GM23248 (cell line): Measurements from ENCODE around the gene EFR3B. TPM values are rescaled to one million over a fixed set of nuclear protein-coding genes. Genes with fewer than 3 reads are reported as not detected.
"Not testable (repeated sequence)": the region's sequence is repeated elsewhere in the genome, so short reads cannot be mapped to it uniquely, and the experiment has no call there.

Source experiments
- DNase-seq: peaks from one replicate; pipeline ENCODE4 v3.0.0-alpha.2; 2015
- H2AFZ ChIP-seq: fragments of 200-600 bp; sonication (generic); 2 replicates; pipeline ENCODE4 v1.6.1; 2016; ENCODE audit warnings: antibody characterized with exemption
- H3F3A ChIP-seq: fragments of 200-600 bp; sonication (generic); 2 replicates; pipeline ENCODE4 v1.6.1; 2016; ENCODE audit warnings: mild to moderate bottlenecking, antibody characterized with exemption, mixed run types; ENCODE audit not compliant: insufficient read depth
- H3K27ac ChIP-seq: fragments of 200-600 bp; sonication (generic); 2 replicates; pipeline ENCODE4 v1.5.1; 2016; ENCODE audit warnings: mild to moderate bottlenecking
- H3K27me3 ChIP-seq: fragments of 200-600 bp; sonication (generic); replicated peaks from 2 replicates; pipeline ENCODE4 v1.6.1; 2016; ENCODE audit warnings: mild to moderate bottlenecking; ENCODE audit not compliant: insufficient read depth
- H3K36me3 ChIP-seq: fragments of 200-600 bp; sonication (generic); 2 replicates; pipeline ENCODE4 v1.6.1; 2016; ENCODE audit warnings: low read depth, mild to moderate bottlenecking
- H3K4me1 ChIP-seq: fragments of 200-600 bp; sonication (generic); 2 replicates; pipeline ENCODE4 v1.6.1; 2016; ENCODE audit warnings: mild to moderate bottlenecking; ENCODE audit not compliant: insufficient read depth
- H3K4me2 ChIP-seq: fragments of 200-600 bp; sonication (generic); one replicate; pipeline ENCODE4 v1.6.1; 2016; ENCODE audit warnings: mild to moderate bottlenecking; ENCODE audit not compliant: unreplicated experiment
- H3K4me3 ChIP-seq: fragments of 200-600 bp; sonication (generic); 2 replicates; pipeline ENCODE4 v1.5.1; 2016; ENCODE audit warnings: mild to moderate bottlenecking
- H3K79me2 ChIP-seq: fragments of 200-600 bp; sonication (generic); 2 replicates; pipeline ENCODE4 v1.6.1; 2016; ENCODE audit warnings: mild to moderate bottlenecking; ENCODE audit not compliant: insufficient read depth
- H3K9ac ChIP-seq: fragments of 200-600 bp; sonication (generic); 2 replicates; pipeline ENCODE4 v1.6.1; 2016; ENCODE audit warnings: mild to moderate bottlenecking
- H3K9me2 ChIP-seq: fragments of 200-600 bp; sonication (generic); 2 replicates; pipeline ENCODE4 v1.6.1; 2016; ENCODE audit warnings: mixed run types, mild to moderate bottlenecking, moderate library complexity; ENCODE audit not compliant: insufficient read depth
- H3K9me3 ChIP-seq: fragments of 200-600 bp; sonication (generic); one replicate; pipeline ENCODE4 v1.6.1; 2017; ENCODE audit warnings: low read depth
- H4K20me1 ChIP-seq: fragments of 200-600 bp; sonication (generic); 2 replicates; pipeline ENCODE4 v1.6.0; 2016; ENCODE audit not compliant: insufficient read depth
- EZH2 ChIP-seq: fragments of 200-600 bp; sonication (generic); IDR thresholded peaks from 2 replicates; pipeline ENCODE4 v1.6.1; 2018; ENCODE audit warnings: antibody characterized with exemption, mild to moderate bottlenecking; ENCODE audit not compliant: insufficient read depth, poor library complexity, severe bottlenecking
- EZH2phosphoT487 ChIP-seq: fragments of 200-600 bp; sonication (generic); IDR thresholded peaks from 2 replicates; pipeline ENCODE4 v1.6.1; 2018; ENCODE audit warnings: antibody characterized with exemption, moderate library complexity, mild to moderate bottlenecking, low read depth; ENCODE audit not compliant: insufficient read depth
- WGBS, 2 experiments: methylation state at CpG; one replicate each; pipeline ENCODE4 v1.1.6; 2015 to 2017; ENCODE audit warnings: low lambda C conversion rate in 2 of 2, low coverage in 1 of 2; ENCODE audit errors: missing lambda C conversion rate in 2 of 2; 5-methylcytosine and 5-hydroxymethylcytosine counted together
- in situ Hi-C: fragments of 300-500 bp; cut with MboI; formaldehyde crosslinking; loops from 2 replicates; pipeline ENCODE4 v1.15.0; 2020
- polyA plus RNA-seq: library from polyadenylated mRNA; unstranded; fragments of >200 nt; fragmentation: Nextera tagmentation; extraction: Ambion mirVana; gene quantifications from 2 replicates; pipeline ENCODE4 v1.2.1, GENCODE V29; 2016
- total RNA-seq: library from RNA; depleted of rRNA; stranded (reverse); fragments of >200 nt; shearing (Covaris generic); gene quantifications from 2 replicates; pipeline ENCODE4 v1.2.3, GENCODE V29; 2014

EFR3B gene
- total and polyA plus RNA-seq, 2 experiments from 2014 or later, result 0.51 to 0.97 TPM

DNA sequence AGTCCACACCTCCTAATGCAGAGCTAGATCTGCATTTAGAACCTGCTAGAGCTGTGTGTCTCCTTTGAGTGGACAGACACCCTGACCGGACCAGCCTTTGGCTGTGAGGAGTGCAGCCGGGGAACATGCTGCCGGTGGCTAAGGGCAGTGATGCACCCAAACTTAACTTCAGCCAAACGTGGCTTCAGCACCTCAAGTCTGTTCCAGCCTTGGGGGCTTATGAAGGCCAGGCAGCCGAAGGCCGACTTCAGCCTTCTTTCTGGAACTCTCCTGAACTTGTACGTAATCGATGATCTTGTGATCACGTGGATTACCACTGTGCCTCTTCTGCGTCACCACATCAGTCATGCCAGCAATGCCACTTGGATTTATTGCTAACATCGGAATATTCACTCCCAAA is 77.4 kb downstream of the EFR3B start:
- Histone ChIP-seq H3K27ac (no peak overlapping the region), H3K4me2 (no peak overlapping the region), H3K9ac (no peak overlapping the region), H3K9me3 (no peaks in the 10 kb centered on the region), H2AFZ (no peak overlapping the region), H3F3A (0 out of 2 replicates have a peak, but pooled peaks cover 8% of the 10 kb centered on the region), H3K36me3 (no peaks in the 10 kb centered on the region), H3K9me2 (no peaks in the 10 kb centered on the region), H3K27me3 (no peaks in the 10 kb centered on the region), H3K4me1 (peaks cover 5% of the 10 kb centered on the region), H4K20me1 (no peaks in the 10 kb centered on the region), H3K79me2 (no peaks in the 10 kb centered on the region), H3K4me3 (no peak overlapping the region)
- WGBS, 2 experiments, result 83 to 88% methylated on average over 11 of the region's 11 CpGs
- TF ChIP-seq EZH2, result no peak
- TF ChIP-seq EZH2phosphoT487, result no peak
- DNase-seq, result no peak
- in situ Hi-C loops, result no loop called here

- Histone ChIP-seq H3K27me3 (no peaks in the 10 kb centered on the region), H3K4me2 (no peak overlapping the region), H3K9me2 (no peaks in the 10 kb centered on the region), H3K79me2 (no peaks in the 10 kb centered on the region), H4K20me1 (no peaks in the 10 kb centered on the region), H3K27ac (no peak overlapping the region), H3K4me3 (no peak overlapping the region), H3K9me3 (no peaks in the 10 kb centered on the region), H3K36me3 (no peaks in the 10 kb centered on the region), H3K4me1 (peaks cover 5% of the 10 kb centered on the region), H2AFZ (no peak overlapping the region), H3K9ac (no peak overlapping the region), H3F3A (no peaks in the 10 kb centered on the region)
- DNase-seq, result no peak
- WGBS, 2 experiments, result 86% methylated on average over 3 of the region's 3 CpGs
- in situ Hi-C loops, result no loop called here
- TF ChIP-seq EZH2 (no peak), EZH2phosphoT487 (no peak)
Observed at GRCh38 chr2:25122367-25122766, 80.5 kb downstream of the EFR3B start.

GRCh38 chr2:25123682-25124081 is 81.8 kb downstream of the EFR3B start:
- H3K4me2 ChIP-seq, result no peak overlapping the region
- no peaks in the 10 kb centered on the region for H4K20me1 ChIP-seq
- no peaks in the 10 kb centered on the region for H3K9me3 ChIP-seq
- H3K4me1 ChIP-seq, result peaks cover 10% of the 10 kb centered on the region
- TF ChIP-seq EZH2 (no peak), EZH2phosphoT487 (no peak)
- in situ Hi-C loops, result no loop called here
- 80 to 84% methylated on average over 5 of the region's 5 CpGs for WGBS, 2 experiments
- H3K27me3 ChIP-seq, result no peaks in the 10 kb centered on the region
- H3K27ac ChIP-seq, result no peak overlapping the region
- H3K9me2 ChIP-seq, result no peaks in the 10 kb centered on the region
- no peaks in the 10 kb centered on the region for H3K79me2 ChIP-seq
- H3K9ac ChIP-seq, result no peak overlapping the region
- H3F3A ChIP-seq, result no peaks in the 10 kb centered on the region
- no peak for DNase-seq
- no peak overlapping the region for H2AFZ ChIP-seq
- no peak overlapping the region for H3K4me3 ChIP-seq
- H3K36me3 ChIP-seq, result no peaks in the 10 kb centered on the region

DNA sequence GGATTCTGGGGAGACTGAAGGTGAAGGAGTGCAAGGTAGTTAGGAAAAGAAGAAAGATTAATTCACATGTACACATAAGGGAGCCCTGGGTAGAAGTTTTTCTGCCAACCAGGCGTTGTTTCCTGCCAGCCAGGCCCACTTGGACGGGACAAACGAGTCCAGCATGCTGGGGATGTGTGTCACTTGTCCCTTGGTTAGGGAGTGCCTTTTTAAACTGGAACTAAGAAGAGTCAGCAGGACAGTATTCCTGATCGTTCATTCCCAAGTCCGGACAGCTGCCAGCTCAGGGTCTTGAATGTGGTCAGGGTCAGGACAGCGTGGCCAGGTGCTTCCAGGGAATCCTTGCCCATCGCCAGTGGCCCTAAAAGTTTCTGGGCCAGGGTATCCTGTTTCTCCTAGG is 83.3 kb downstream of the EFR3B start:
- Histone ChIP-seq H3F3A (no peaks in the 10 kb centered on the region), H4K20me1 (no peaks in the 10 kb centered on the region), H3K9me3 (no peaks in the 10 kb centered on the region), H3K27ac (no peak overlapping the region), H3K4me1 (peaks cover 10% of the 10 kb centered on the region), H3K27me3 (no peaks in the 10 kb centered on the region), H3K9me2 (no peaks in the 10 kb centered on the region), H3K4me2 (no peak overlapping the region), H3K9ac (no peak overlapping the region), H3K4me3 (no peak overlapping the region), H2AFZ (no peak overlapping the region), H3K79me2 (no peaks in the 10 kb centered on the region), H3K36me3 (no peaks in the 10 kb centered on the region)
- TF ChIP-seq EZH2 (no peak), EZH2phosphoT487 (no peak)
- 91 to 95% methylated on average over 7 of the region's 7 CpGs for WGBS, 2 experiments
- in situ Hi-C loops, result loop anchor here (5.0 to 25.0 kb wide), 2 partner anchors 148 to 288 kb away; no protein-coding TSS in a partner anchor
- no peak for DNase-seq

- Histone ChIP-seq H3K4me3 (no peak overlapping the region), H3K9me2 (no peaks in the 10 kb centered on the region), H3K9me3 (no peaks in the 10 kb centered on the region), H3K79me2 (no peaks in the 10 kb centered on the region), H3K4me2 (no peak overlapping the region), H2AFZ (no peak overlapping the region), H3K27ac (no peak overlapping the region), H3K9ac (no peak overlapping the region), H3K36me3 (no peaks in the 10 kb centered on the region), H3F3A (no peaks in the 10 kb centered on the region), H3K4me1 (peaks cover 10% of the 10 kb centered on the region), H3K27me3 (no peaks in the 10 kb centered on the region), H4K20me1 (no peaks in the 10 kb centered on the region)
- DNase-seq, result no peak
- TF ChIP-seq EZH2, result no peak
- no peak for TF ChIP-seq EZH2phosphoT487
- in situ Hi-C loops, result loop anchor here (5.0 to 25.0 kb wide), 2 partner anchors 149 to 289 kb away; no protein-coding TSS in a partner anchor
- WGBS, 2 experiments, result 82 to 84% methylated on average over 4 of the region's 4 CpGs
Observed at GRCh38 chr2:25125976-25126375, 84.1 kb downstream of the EFR3B start.

- not testable (repeated sequence) for H3K79me2 ChIP-seq, H3K4me3 ChIP-seq, H3F3A ChIP-seq, H3K9ac ChIP-seq, H3K4me2 ChIP-seq, H3K36me3 ChIP-seq, H4K20me1 ChIP-seq, H3K9me2 ChIP-seq, DNase-seq, H3K27ac ChIP-seq, H3K27me3 ChIP-seq, H3K9me3 ChIP-seq, H2AFZ ChIP-seq
- H3K4me1 ChIP-seq, result peaks cover 10% of the 10 kb centered on the region
- in situ Hi-C loops, result loop anchor here (5.0 to 25.0 kb wide), 2 partner anchors 150 to 290 kb away; no protein-coding TSS in a partner anchor
- WGBS, 2 experiments, result 21 to 34% methylated on average over 3 of the region's 3 CpGs
Observed at GRCh38 chr2:25127071-25127470, 85.2 kb downstream of the EFR3B start.
